HG03442 (cell line): Measurements from ENCODE around the gene CST5.
"Not testable (repeated sequence)": the region's sequence is repeated elsewhere in the genome, so short reads cannot be mapped to it uniquely, and the experiment has no call there.

Experiments
- ATAC-seq: cut with Tn5 transposase; IDR thresholded peaks from one replicate; pipeline ENCODE4 v1.9.1; 2021; ENCODE audit warnings: mild to moderate bottlenecking, moderate library complexity; ENCODE audit not compliant: unreplicated experiment

CST5 gene, protein sequence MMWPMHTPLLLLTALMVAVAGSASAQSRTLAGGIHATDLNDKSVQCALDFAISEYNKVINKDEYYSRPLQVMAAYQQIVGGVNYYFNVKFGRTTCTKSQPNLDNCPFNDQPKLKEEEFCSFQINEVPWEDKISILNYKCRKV

DNA sequence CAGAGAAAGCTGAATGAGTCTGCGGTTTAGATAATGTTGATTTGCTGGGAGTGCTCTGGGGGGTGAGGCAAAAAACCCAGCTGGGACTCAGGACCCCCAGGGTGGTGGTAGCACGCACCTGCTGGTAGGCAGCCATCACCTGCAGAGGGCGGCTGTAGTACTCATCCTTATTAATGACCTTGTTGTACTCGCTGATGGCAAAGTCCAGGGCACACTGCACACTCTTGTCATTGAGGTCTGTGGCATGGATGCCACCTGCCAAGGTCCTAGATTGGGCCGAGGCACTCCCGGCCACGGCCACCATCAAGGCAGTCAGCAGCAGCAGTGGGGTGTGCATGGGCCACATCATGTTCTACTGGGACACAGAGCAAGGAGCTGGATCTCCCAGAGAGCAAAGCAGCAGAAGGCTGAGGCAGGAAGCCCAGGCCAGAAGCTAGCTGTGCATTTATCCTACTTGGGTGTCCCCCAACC, at the start of gene CST5:
TSS of gene CST5 (minus strand) at position 421 of the 471 bp plus-strand sequence. CDS start at position 349, 72 bp downstream.
- ATAC-seq, result no peak

- no peak for ATAC-seq
Measured at GRCh38 chr20:23928788-23929187, 49.2 kb upstream of the CST5 start.

DNA sequence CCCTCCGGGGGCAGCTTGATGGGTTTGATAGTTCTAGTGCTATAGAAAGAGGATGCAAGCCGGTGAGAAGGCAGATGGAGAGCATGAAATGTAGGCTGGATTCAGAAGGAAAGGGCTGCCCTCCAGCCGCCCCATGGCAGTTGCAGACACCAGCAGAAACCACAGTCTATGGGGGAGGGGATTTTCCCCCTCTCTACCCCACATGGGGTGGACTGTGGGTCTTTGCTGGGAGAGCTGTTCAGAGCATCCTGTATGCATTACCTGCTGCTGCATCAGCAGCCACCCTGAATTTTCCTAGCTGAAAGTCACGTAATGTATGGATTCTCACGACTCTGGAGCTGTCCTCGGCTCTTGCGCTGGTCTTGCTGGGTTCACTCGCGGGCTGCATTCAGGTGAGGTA, 48.8 kb upstream of the CST5 start:
- ATAC-seq, result no peak

DNA sequence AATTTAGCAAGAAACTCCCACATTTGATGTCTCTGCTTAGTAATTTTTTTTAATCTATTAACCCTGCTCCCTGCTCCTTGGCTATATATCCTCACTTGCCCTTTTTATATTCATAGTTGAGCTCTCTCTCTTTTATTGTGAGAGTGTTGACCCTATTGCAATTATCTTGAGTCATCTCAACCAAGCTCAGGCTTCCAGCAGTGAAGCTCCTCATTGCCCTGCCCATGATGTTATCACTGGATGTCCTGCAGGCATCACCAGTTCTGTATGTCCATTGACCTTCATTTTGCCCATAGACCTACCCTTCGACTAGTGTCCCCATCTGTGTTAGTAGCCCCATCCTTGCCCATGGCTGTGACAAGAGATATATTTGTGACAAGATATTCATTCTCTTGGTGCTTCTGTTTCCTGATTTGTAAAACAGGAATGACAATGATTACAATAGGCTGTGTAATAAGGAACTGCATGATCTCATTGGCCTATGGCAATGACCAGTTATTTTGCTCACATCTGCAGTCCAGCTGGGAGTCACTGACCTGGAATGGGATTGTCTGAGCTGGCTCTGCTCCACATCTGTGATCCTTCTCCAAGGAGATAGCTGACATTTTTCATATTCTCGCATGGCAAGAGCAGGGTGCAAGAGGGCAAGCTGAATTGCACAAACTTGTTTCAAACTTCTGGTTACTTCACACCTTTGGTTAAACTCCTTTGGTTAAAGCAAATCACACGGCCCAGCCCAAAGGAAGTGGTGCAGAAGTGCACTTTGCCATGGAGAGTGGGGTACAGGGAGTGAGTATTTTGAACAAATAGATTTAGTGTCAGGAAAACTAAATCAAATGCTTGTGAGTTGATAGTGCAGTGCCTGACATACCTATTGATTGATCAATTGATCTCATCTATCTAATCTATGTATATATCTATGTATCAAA, 47.7 kb upstream of the CST5 start:
- no peak for ATAC-seq

DNA sequence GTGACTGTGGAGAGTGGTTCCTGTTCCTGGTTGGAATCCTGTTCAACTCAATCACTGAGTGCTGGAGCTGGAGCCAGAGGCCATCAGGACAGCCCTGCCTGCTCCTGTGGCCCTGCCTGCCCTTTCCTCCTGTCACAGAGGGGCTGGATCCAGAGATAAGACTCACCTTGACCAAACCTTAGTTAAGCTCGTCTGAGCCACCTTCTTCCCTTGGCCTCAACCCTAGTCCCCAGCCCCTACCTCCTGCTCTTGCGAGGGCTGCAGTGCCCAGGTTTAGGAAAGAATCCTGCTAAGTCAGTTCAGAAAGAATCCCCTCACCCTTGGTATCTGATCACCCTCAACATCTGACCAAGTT, 47.0 kb upstream of the CST5 start:
- ATAC-seq, result no peak

DNA sequence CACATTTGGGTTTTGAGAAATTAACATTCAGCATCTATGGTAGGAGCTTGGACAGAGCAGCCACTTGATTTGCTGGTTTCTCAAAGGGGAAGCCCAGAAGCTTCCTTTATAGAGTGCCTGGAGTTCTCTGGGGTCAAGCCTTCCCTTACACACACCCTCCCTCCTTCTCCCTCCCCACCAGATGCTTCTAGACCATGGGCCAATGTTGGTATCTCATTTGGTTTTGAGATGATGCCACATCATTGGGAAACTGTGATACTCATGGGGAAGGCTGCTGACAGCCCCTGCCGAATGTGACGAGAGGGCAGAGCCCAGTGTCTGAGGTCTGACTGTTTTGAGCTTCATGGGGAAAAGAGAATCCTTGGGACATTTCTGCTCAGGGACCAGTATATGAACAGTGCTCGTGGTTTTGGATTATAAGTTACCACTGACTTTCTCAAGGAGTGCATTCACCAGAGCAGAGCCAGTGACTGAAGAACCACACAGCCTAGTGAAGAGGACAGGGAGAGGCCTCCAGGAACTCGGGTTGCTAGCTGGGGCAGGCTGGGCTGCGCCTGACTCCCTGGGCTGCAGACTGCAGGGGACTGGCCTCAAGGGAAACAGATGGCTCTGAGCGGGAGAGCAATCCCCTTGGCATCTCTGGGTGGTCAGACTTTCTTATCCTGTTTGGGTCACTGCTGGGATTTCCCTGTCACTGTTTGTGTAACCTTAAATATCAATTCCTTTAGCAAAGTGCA, 46.4 kb upstream of the CST5 start:
- no peak for ATAC-seq

DNA sequence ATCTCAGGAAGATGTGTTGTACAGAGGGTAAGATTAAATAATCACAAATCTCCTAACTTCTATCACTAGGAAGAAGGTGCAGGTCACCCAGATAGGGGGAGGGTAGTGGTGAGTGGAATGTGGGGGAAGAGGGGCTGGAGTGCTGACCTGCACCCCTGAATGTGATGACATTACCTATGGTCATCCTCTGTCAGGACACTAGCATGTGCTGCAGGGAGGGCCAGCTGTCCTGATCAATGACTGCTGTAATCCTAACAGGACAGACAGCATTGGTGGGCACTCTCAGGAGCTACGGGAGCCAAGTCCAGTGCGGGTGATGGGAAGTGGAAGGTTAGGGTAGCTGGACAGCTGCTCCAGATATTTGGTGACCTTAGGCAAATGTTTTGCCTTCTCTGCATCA, 45.2 kb upstream of the CST5 start:
- ATAC-seq, result no peak

- no peak for ATAC-seq
Measured at GRCh38 chr20:23923891-23924435, 44.4 kb upstream of the CST5 start.

DNA sequence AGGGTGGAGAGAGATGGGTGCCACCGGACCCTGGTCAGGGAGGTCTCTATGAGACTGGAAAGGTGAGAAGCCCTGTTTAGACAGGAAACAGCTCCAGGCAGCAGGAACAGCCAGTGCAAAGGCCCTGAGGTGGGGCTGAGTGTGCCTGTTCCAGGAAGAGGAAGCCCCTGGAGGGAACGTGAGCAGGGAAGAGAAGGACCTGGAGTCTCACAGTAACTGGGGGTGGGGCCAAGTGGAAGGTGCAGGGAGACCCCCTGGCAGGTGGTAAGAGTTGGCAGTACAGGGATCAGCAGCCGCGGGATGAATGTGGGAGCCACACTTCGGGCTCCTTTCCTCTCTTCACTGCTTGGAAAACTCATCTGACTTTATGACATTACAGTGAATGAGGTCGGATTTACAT, 43.8 kb upstream of the CST5 start:
- ATAC-seq, result no peak

DNA sequence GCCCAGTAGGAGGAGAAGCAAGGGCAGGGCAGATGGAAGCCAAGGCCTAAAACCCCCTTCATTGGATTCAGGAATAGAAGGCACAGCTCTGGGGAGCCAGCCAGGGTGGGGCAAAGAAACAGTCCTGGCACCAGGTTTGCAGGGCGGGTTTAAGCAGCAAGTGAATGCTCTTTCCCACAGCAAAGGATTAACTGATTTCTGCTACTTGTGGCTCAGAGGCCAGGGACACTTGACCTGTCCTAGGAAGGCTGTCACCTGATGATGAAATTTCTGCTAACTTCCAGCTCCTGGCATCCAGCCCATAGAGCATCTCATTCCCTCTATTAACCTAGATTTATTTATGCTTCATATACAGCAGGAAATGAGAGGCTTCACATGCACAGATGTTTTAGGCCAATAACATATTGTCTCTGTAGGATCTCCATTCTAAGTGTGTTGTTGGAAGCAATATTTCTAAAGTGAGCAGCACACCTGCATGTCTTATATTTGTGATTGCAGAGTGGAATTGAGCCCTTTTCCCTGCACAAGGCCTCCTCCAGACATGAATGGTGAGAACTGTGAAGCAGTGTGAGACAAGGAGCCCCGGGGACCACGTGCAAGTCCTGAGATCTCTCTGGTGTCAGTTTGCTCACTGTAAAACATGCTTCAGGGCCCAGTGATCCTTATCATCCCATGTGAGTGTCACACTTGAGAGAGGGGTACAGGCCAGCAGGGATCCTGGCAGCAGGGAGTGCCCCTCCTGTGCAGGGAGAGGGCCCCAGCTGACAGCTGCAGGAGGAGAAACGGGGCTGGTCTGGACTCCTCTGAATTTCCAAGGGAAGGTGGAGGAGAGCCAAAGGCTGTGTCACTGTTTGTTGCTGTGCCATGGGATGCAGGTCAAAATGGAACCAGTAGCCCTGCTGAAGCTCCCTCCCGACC, 41.1 kb upstream of the CST5 start:
- ATAC-seq, result no peak

DNA sequence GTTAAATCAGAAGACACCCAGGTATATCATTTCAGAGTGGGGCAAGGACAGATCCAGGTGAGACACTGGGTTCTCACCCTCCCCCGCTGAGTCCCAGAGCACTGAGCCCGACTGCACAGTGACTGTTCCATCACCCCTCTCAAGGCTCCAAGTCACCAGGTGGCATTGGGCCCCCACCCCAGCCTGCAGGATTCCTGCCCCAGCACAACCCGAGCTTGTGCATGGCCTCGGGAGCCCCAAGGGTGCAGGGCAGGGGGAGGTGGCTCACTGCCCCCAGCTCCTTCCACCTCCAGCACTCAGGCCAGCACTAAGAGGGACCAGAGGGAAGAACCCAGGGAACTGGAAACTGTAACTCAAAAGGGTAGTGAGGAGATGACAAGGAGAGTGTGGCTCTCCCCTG, 39.3 kb upstream of the CST5 start:
- no peak for ATAC-seq

GRCh38 chr20:23918101-23918862, 38.7 kb upstream of the CST5 start:
- no peak for ATAC-seq

DNA sequence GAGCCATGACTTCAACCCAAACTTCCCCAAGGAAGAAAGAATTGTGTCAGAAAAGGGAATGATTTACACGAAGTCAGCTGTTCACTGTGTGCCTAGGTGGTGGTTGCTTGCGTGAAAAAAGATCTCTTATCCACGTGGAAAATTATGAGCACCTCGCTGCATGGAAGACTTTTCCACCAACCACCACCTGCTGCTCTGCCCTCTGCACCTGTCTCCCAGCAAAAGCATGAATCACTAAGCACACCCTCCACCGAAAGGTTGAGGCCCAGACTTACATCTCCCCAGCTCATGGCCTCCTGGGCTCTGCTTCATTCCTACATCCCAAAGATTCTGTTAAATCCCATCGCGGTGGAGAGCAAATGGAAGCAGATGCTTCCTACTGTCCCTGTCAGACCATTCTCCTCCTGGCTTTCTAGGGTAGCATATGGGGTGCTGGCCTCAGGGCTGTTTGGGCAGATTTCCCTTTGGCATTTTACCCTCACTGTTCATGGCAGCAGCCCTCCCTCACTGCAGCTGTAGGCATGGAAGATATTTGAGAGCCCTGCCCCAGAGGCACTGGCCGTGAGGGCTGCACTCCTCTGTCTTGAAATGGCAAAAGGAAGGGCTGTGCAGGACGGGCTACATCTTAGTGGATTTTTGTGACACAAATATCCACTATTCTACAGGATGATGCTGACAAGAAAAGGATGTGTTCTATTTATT, 37.6 kb upstream of the CST5 start:
- no peak for ATAC-seq

GRCh38 chr20:23915844-23916243, 36.3 kb upstream of the CST5 start:
- ATAC-seq, result no peak

- not testable (repeated sequence) for ATAC-seq
Measured at GRCh38 chr20:23914469-23914868, 34.9 kb upstream of the CST5 start.

- no peak for ATAC-seq
Measured at GRCh38 chr20:23910210-23910609, 30.7 kb upstream of the CST5 start.

DNA sequence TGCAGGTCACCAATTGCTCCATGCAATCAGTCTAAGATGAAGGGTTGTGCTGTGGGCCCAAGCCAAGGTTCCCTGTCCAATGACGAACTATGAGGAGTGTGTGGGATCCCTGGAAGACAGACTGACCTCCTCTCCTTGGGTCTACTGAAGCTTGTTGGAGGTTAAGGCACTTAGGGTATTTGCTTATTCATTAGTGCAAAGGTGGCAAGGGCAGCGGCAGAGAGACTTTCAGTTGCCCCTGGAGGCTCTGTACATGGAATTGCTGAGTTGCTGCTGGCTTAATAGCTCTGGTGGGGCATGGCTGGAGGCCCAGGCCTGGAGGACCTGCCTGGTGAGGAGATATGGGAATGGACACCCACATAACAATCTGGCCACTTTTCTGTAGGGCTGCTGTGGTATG, 29.8 kb upstream of the CST5 start:
- no peak for ATAC-seq

DNA sequence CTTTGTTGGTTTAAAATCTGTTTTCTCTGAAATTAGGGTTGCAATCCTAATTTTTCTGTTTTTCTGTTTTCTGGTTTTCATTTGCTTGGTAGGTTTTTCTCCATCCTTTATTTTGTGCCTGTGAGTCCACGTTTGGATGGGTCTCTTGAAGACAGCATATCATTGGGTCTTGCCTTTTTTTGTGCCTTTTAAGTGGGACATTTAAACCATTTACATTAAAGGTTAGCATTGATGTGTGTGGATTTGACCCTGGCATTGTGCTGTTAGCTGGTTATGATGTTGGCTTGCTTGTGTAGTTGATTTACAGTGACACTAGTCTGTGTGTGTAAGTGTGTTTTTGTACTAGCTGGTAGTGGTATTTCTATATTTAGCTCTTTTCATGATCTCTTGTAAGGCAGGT, 28.0 kb upstream of the CST5 start:
- no peak for ATAC-seq

DNA sequence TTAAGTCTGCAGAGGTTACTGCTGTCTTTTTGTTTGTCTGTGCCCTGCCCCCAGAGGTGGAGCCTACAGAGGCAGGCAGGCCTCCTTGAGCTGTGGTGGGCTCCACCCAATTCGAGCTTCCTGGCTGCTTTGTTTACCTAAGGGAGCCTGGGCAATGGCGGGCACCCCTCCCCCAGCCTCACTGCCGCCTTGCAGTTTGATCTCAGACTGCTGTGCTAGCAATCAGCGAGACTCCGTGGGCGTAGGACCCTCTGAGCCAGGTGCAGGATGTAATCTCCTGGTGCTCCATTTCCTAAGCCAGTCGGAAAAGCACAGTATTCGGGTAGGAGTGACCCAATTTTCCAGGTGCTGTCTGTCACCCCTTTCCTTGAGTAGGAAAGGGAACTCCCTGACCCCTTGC, 22.8 kb upstream of the CST5 start:
- ATAC-seq, result not testable (repeated sequence)
